ENCODE results near the gene PDPN.

PDPN gene

DNA sequence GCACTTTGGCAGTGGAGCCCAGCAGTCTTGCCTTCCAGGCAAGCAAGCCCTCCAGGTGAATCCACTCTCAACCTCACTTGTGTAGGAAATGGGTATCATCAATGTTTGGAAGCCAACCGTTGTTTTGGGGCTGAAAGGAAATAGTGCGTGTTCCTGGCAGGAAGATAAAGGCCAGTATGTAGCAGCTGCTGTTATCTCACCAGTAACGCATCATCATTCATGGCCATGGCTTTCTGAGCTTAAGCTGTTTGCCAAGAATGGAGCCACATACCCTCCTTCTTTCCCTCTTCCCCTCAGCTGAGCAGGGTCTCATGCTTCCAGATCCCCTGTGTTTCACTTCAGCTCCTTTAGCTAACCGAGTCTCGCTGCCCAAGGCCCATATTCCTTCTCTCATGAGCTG, 2.2 kb upstream of the PDPN start:
- no peak for DNase-seq

DNA sequence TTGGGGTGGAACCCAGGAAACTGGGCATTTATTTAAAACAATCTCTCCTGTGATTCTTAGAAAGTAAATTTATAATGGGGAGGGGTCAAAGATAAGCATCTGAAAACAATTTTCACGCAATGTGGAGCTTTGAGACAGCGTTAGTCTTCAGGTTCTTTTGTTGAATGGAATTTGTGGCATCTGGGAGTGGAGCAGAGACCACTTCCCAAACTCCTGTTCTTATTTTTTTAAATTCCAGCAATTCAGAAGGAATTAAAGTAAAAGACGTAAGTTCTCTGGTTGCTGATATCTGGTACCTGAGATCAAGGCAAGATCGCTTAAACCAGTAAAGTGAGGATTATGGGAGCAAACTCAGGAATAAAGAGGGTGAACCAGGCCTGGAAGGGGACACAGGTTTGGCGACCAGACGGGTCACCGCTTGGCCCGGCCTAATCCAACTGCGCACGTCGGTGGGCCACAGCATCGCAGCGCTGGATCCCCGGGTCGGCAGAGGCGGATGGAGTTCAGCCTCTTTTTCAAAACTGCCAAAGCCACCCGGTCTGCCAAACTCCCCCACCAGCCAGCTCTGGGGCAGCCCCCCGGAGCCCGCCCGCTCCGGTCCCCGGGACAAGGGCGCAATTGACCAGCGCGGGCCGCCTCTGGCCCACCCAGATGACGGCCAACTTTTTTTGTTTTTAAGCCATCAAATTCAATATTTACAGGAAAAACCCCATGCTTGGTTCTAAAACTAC, 754 bp upstream of the PDPN start:
- DNase-seq, result no peak

GRCh38 chr1:13583966-13584791, 547 bp downstream of the PDPN start:
- DNase-seq, result no peak

GRCh38 chr1:13584876-13585611, 1.4 kb downstream of the PDPN start:
- DNase-seq, result no peak

DNA sequence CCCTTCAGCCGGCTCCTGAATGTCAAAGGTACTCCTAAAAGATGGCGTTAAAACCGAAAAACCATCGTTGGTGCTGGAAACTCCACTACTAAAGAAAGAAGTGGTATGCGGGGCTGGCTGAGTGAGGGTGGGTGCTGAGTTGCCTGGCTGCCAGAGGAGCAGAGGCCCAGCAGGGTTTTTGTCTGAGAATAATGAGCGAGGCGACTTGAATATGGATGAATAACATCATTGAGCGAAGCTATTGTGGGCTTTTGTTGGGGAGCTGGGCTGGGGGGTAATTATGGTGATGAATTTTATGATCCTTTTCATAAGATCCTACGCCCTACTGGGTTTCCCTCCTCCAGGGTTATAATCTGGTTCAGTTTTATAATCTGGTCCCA, 2.0 kb downstream of the PDPN start:
- peak; percentile 30 for DNase-seq

DNA sequence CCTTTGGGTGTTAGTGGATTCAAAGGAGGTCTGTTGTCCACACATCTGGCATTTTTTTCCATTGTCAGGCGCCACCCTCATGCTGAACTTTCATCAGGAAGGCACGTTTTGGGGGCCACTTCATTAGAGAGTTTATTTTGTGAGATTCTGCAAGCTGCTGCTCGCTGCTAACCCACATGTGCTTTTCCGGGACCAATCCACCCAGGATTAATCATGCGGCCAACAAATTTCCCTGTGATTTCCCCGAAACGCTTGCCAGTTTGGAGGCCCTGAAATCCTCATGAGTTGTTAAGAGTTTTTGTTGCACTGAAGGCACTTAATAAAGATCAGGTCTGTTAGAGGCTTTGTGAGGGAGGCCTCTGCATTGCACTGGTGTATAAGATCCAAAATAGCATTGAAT, 2.4 kb downstream of the PDPN start:
- no peak for DNase-seq

DNA sequence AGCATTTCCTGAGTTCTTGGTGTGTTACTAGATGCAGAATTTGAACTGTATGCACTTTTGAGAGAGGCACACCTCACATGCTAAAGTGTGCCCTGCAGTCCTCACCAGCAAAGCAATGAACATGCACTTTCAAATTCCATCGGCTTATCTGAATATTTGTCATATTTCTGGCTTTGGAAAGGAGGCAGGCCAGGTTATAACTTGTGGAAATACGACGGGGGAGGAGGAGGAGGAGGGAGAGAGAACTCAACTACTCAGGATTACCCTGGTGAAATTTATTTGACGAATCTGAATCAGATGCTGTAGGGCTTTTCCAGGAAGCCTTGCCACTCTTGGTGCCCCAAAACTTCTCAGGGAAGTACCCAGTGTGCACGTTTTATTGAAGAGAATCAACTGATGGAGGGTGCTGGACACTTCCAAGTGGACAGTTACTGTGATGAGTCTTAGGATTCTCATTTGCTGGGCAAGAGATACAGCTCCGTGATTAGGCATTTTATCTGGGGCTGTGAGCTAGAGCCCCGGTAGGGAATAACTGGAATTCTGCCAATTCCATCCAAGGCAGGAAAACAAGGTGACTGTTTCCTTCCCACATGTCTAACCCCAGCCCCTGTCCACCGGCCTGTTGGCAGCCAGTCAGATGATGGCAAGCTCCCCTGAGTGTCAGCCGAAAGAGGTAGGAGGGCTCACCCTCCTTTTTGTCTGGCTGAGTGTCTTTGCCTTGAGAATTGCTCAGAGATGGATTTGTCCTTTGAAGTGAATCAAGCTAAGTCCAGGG, 3.8 kb downstream of the PDPN start:
- no peak for DNase-seq

DNA sequence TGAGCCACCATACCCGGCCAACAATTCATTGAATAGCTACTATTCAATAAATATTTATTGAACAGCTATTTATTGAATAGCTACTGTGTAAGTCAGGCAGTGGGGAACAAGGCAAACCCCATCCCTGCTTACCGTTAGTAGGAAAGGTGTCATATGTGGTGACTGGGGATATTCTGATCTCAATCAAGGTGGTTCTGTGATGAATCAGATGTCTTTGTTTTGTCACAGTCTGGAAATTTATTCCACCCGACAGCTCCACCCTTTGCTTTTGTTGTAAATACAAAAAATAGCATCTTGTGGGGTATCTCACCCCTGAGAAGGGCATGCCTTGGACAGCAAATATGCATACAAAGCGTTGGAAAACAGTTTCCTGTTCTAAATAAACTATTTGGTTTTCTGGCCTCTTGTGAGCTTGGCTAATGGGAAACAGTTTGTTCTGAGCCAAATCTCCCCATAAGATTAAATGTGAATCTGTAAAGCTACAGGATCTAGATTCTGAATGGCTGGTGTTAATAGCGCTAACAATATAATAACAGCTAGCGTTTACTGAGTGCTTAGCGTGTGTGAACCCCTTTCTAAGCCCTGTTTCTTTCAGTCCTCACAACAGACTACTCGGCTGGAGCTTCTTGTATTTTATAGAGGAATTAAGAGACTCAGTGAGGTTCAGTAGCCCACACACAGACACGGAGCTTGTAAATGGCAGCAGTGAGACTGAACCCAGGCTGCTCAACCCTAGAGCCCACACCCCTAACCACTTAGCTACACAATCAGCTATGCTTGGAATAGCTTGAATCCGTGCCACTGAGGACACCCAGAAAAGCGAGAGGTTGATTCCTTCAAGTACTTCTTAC, 5.5 kb downstream of the PDPN start:
- DNase-seq, result no peak

DNA sequence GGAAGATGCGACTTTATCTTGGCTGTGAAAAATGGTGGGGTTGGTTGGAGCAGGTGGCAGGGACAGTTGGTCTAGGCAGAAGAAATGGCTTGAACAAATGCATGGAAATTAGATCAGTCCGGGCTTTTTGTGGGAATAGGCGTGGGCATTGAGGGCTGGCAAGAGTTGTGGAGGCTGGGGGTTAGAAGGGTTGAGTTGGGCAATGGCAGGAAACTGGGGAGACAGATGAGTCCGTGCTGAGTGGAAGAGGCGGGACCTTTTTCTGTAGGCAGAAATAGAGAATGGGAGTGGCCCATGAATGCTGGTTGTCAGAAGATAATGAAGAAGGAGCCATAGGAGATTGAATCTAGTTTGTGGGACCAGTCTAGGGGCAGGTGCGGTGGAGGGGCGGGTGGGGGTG, 6.9 kb downstream of the PDPN start:
- no peak for DNase-seq

GRCh38 chr1:13593511-13594131, 10.0 kb downstream of the PDPN start:
- no peak for DNase-seq

DNA sequence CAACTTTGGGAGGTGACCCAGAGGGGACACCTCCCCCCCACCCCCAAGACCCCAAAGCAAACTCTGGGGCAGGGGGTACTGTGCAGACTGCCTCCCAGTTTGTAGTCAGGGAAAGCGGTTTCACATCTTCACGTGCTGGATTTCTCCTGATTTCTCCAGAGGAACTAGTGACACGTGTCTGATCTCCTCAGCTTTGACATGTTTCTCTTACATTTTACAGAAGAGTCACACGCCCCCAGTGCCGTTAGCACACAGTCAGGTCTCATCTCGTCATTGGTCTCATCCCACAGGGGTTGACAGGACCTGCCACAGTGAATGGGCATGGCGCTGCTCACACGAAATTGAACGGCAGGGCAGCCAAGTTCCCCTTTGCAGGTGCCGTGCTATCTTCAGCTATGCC, 11.8 kb downstream of the PDPN start:
- no peak for DNase-seq

DNA sequence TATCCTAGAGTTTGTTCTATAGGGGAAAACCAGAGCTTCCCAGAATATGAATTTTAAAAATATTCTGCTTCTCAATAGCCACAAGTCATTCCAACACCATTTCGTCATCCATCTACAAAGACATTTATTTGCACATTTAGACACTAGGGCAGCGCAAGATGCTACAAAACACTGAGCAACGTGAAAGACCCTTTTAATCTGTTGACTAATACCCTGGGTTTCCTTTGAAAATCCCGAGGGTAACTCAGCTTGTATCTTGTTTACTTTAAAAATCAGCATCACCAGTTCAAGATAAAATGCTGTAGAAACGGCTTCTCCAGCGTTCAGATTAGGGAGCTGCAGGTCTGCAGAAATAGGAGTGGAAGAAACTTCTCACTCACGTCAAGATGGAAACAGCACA, 13.5 kb downstream of the PDPN start:
- DNase-seq, result no peak

DNA sequence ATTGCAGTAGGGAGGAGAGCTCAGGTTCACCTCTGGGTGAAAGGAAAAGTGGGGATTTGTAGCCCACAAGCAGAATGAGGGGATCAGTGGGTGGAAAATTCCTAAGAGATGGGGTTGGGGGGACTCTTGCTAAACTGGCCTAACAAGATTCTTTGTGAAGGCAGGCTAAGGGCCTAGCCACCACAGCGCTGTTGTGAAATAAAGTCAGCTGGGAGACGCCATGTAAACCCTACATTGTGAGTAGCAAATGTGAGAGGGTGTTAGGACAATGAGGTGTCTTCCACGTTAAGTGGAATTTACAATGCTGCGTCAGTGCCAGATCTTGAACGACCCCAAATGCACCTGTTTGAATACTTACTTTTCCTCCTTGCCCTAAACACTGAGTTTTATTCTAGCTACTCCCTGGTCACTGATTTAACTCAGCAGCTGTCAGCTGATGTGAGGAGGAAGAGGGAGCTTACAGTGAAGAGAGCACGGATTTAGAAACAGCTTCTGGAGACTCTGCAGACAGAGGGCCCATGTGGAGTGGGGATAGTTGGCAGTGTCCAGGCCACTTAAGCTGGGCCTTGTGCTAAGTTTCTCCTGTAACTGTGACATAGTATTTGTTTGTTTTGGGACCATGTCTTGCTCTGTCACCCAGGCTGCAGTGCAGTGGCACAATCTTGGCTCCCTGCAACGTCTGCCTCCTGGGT, 17.3 kb downstream of the PDPN start:
- no peak for DNase-seq

GRCh38 chr1:13604176-13604575, 20.5 kb downstream of the PDPN start:
- no peak for DNase-seq

DNA sequence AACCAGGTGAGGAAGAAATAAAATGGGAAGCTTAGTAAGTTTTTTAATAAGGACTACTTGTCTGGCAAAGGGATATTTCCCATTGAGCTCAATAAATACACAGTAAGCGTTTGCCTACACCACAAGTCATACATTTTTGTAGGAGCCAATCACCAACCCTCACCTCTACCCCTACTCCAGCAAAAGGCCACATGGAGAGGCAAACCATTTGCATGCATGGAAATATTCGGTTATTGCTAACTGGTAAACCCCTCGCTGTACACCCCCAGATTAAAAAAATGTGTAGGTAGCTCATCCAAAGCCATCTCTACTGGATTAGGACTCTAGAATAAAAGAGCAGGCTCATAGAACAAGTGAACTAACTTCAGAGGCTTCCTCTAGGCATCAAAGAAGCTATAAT, 21.1 kb downstream of the PDPN start:
- DNase-seq, result no peak

- DNase-seq, result no peak
These were observed 21.5 kb downstream of the PDPN start for GRCh38 chr1:13605159-13605558.

DNA sequence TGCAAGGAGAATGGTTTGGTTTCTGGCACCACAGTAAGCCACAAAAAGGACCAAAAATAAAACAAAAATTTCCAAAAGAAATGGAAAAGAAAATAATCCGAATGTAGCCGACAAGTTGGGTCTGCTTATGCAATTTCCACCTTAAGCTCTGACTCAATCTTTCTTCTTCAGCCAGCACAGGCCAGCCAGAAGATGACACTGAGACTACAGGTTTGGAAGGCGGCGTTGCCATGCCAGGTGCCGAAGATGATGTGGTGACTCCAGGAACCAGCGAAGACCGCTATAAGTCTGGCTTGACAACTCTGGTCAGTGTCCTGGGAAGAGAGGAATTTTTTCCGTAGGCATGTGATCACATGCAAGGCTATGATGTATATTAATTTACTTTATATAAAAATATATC, 23.4 kb downstream of the PDPN start:
- no peak for DNase-seq

- DNase-seq, result no peak
These were observed 32.6 kb downstream of the PDPN start for GRCh38 chr1:13616234-13616633.

- no peak for DNase-seq
These were observed 33.5 kb downstream of the PDPN start for GRCh38 chr1:13617108-13617507.

GRCh38 chr1:13617773-13618172, 34.1 kb downstream of the PDPN start:
- no peak for DNase-seq

- no peak for DNase-seq
These were observed 34.9 kb downstream of the PDPN start for GRCh38 chr1:13618483-13618882.

All from NCI-H524 treated with DMSO at 0.1 percent for 48 hours (cell line).